Choroid plexus epithelial cell (primary cell): ENCODE results near the gene ARHGAP22.

Experiments used
- DNase-seq: peaks from one replicate; pipeline ENCODE4 v3.0.0-alpha.2; 2010; ENCODE audit warnings: low read depth
- H3K4me3 ChIP-seq: 2 replicates; pipeline ENCODE4 v1.5.1; 2011; ENCODE audit warnings: low read depth, mild to moderate bottlenecking, control low read depth, low read length, moderate library complexity
- CTCF ChIP-seq: conservative IDR thresholded peaks from 2 replicates; pipeline ENCODE4 v1.5.1; 2011; ENCODE audit warnings: low read depth, mild to moderate bottlenecking, control low read depth, inconsistent platforms, low read length, moderate library complexity

The ARHGAP22 gene

GRCh38 chr10:48406204-48406603, 198.7 kb downstream of the ARHGAP22 start:
- no peak for TF ChIP-seq CTCF
- DNase-seq, result peak; percentile 56
- no peak overlapping the region for H3K4me3 ChIP-seq

- TF ChIP-seq CTCF, result no peak
- peak; percentile 60 for DNase-seq
- no peak overlapping the region for H3K4me3 ChIP-seq
Measured at GRCh38 chr10:48404646-48405045, 200.2 kb downstream of the ARHGAP22 start.

GRCh38 chr10:48400850-48401220, 204.0 kb downstream of the ARHGAP22 start:
- no peak for TF ChIP-seq CTCF
- H3K4me3 ChIP-seq, result no peak overlapping the region
- DNase-seq, result no peak

- no peak overlapping the region for H3K4me3 ChIP-seq
- peak; percentile 26 for DNase-seq
- peak; percentile 17 for TF ChIP-seq CTCF
Measured at GRCh38 chr10:48400129-48400849, 204.6 kb downstream of the ARHGAP22 start.

- no peak overlapping the region for H3K4me3 ChIP-seq
- TF ChIP-seq CTCF, result no peak
- no peak for DNase-seq
Measured at GRCh38 chr10:48399551-48399950, 205.3 kb downstream of the ARHGAP22 start.

- TF ChIP-seq CTCF, result no peak
- DNase-seq, result no peak
- H3K4me3 ChIP-seq, result no peak overlapping the region
Measured at GRCh38 chr10:48399056-48399541, 205.8 kb downstream of the ARHGAP22 start.

GRCh38 chr10:48398261-48398660, 206.6 kb downstream of the ARHGAP22 start:
- no peak for TF ChIP-seq CTCF
- no peak overlapping the region for H3K4me3 ChIP-seq
- DNase-seq, result no peak
